ENCODE results near the gene ADAMTS4.

ADAMTS4 gene

DNA sequence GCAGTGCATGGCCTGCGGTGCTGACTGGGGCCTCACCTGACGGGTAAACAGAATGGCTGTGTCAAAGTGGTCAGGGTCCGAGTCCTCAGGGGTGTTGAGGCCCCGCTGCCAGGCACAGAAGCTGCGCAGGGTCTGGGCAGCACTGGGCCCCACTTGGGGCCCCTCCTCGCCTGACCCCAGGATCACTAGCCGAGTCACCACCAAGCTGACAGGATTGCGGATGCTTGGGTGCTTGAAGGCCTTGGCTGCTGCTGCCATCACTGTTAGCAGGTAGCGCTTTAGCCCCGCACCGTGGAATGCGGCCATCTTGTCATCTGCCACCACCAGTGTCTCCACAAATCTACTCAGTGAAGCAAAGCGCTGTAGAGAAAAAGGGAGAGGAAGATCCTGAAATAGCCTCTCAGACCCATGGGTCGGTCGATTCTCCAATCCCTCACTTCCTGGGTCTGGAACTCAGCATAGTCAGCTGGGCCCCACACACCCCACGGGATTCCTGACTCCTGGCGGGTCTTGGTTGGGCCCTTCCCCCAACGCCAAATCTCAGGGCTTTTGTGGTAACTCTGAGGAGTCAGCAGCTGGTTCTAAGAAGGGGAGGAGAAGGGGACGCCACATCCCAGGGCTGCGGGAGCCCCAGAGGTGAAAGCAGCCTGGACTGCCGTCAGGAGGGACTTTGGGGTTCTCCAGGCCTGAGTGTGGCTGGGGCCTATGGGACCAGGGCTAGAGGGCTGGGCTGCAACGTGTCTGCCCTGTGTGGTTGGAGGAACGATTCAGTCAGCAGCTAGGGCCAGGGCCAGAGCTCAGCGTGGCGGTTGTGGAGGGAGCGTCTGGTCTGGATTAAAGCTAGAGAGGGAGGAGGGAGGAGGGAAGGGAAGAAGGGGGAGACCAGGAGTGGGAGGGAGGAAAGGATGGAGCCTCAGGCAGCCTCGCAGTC, 2.1 kb downstream of the ADAMTS4 start:
- DNase-seq (ENCODE audit: low read depth): peak; percentile 30

- no peak for DNase-seq (ENCODE audit: low read depth)
Observed at GRCh38 chr1:161196111-161196510, 2.7 kb downstream of the ADAMTS4 start.

DNA sequence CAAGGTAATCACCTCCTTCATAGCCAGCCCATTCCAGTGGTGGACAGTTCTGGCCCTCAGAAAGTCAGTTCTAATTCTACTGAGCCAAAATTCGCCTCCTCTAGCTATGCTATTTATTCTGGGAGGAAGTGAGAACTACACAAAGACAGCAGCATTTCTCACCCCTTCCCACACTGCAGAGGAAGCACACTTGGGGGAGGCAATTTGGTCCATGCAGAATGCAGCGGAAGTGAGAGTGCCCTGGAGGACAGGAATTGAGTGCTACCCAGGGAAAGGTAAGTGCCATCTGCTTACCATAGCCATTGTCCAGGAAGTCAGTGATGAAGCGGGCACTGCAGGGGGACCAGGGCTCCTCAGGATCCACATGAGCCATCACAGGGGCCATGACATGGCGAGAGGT, 3.7 kb downstream of the ADAMTS4 start:
- DNase-seq (ENCODE audit: low read depth): no peak

- DNase-seq (ENCODE audit: low read depth): no peak
Observed at GRCh38 chr1:161193561-161194235, 5.2 kb downstream of the ADAMTS4 start.

DNA sequence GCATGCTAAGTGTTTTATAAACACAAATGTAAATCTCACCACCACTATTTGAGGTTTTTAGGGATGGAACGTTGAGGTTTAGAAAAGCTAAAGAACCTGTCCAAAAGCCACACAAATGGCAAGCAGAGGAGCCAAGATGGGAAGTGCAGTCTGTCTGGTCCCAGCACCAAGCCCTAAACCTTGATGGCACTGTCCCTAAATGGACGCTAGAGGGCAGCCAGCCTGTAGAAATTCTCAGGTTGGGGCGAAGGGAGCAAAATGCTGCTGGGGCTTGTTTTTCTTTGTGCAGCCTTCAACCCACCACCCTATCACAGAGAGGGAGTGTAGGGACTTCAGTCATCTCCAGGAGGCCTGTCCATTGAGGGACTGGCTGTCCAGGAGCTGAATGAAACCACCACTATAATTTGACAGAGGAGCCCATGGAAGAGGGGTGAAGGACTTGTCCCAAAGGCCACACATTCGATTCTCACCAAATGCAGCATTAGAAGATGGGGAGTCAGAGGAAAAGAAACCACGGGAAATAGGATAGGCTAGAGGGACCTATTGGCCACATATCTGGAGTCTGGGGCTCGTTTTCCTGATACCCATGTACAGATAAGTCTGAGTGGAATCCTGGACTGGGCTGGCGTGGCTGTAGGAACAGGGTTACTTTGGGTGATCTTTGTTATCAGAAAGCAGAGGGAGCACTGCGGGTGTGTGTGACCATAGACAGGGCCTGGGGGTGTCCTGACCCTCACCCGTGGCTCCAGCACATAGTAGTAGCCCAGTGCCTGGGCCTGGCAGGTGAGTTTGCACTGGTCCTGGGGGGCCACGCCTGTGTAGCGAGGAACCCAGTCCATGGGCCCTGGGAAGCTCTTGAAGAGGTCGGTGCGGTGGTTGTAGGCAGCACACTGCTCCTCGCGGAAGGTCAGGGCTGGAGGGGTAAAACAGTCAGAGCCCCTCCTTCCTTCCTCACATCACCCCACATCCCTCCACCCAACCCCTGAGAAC, 6.1 kb downstream of the ADAMTS4 start:
- peak; percentile 80 for DNase-seq (ENCODE audit: low read depth)

GRCh38 chr1:161191971-161192370, 6.9 kb downstream of the ADAMTS4 start:
- DNase-seq (ENCODE audit: low read depth): no peak

- DNase-seq (ENCODE audit: low read depth): no peak
Observed at GRCh38 chr1:161190962-161191521, 7.8 kb downstream of the ADAMTS4 start.

DNA sequence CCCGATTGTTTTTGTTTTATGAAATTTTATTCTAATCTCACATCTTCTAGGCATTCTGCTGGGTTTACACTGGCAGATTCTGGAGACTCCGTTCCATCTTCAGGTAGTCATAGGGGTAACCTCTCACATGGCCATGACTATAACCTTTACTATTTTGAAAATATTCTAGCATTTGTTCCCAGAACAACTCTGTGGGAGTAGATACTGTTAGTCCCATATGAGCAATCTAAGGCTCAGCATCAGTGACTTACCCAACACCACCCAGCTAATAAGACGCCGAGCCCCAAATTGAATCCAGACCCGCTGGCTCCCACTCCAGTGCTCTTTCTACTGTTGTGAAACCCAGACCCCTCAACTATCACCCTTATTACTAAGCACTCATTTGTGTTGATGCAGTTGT, 9.8 kb downstream of the ADAMTS4 start:
- DNase-seq (ENCODE audit: low read depth): no peak

DNA sequence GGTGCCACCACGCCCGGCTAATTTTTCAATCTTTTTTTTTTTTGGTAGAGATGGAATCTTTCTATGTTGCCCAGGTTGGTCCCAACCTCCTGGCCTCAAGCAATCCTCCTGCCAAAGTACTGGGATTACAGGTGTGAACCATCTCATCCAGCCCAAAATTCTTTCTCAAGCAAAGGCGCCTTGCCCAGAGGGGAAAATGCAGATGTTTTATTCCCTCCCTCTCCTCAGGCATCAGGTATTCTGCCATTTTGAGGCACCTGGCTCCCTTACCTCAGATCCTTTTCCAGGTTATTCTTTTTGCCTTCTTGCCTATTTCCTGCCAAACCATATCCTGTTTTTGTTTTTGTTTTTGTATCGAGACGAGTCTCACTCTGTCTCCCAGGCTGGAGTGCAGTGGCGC, 10.5 kb downstream of the ADAMTS4 start:
- no peak for DNase-seq (ENCODE audit: low read depth)

GRCh38 chr1:161187311-161187710, 11.5 kb downstream of the ADAMTS4 start:
- DNase-seq (ENCODE audit: low read depth): no peak

DNA sequence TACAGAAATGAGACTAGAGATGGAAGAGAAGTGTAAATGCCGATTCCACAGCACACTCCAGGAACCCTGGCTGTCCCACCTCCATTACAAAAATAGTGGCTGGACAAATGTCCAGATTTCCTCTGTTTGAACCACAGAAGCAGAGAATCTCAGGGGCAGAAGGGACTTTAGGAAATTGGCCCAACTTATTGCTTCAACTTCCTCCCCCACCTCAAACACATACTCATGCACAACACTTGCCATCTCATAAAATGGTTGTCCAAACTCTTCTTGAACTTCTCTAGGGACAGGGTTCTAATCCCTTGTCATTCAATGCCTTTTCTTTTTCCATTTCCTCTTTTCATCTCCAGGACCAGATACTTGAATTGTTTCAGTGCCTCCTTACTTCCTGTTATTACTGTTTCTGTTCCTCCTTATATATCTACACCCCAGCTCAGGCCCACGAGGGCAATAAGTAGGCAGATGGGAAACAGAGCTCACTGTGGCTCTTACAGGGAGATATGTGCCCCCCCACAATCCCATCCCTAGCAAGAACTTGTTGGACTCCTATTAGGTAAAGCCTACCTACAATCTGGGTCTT, 13.0 kb downstream of the ADAMTS4 start:
- DNase-seq (ENCODE audit: low read depth): no peak

- no peak for DNase-seq (ENCODE audit: low read depth)
Observed at GRCh38 chr1:161185282-161185682, 13.6 kb downstream of the ADAMTS4 start.

- peak; percentile 89 for DNase-seq (ENCODE audit: low read depth)
Observed at GRCh38 chr1:161182214-161182613, 16.6 kb downstream of the ADAMTS4 start.

DNA sequence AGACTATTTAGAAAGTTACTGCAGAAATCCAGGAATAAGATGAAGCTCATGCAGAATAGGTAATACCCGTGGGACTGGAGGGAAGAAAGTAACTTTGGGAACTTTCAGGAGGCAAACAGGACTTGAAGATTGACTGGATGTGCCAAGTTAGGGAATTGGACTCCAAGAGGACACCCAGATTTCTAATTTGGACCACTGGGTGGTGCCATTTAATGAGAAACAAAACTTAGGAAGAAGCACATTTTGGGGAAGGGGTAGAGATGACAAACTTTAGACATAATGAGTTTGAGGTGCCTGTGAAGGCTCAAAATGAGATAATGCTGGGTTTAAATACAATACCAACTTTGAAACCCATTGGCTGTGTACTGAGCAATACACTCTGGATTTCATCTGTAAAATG, 18.2 kb downstream of the ADAMTS4 start:
- peak; percentile 44 for DNase-seq (ENCODE audit: low read depth)

GRCh38 chr1:161179698-161180097, 19.2 kb downstream of the ADAMTS4 start:
- DNase-seq (ENCODE audit: low read depth): no peak

DNA sequence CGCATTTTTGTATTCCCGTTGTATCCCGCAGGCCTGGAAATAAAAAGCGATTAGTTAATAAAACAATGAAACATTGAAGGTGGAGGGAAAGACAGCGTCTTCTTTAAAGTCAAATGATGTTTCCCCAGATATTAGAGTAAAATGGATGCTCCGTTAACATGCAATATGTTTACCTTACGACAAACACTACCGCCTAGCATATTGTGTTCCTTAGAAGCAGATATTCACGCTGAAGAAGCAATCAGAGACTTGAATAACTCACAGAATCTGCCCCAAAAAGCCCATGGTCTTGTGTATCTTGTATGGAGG, 21.0 kb downstream of the ADAMTS4 start:
- DNase-seq (ENCODE audit: low read depth): no peak

DNA sequence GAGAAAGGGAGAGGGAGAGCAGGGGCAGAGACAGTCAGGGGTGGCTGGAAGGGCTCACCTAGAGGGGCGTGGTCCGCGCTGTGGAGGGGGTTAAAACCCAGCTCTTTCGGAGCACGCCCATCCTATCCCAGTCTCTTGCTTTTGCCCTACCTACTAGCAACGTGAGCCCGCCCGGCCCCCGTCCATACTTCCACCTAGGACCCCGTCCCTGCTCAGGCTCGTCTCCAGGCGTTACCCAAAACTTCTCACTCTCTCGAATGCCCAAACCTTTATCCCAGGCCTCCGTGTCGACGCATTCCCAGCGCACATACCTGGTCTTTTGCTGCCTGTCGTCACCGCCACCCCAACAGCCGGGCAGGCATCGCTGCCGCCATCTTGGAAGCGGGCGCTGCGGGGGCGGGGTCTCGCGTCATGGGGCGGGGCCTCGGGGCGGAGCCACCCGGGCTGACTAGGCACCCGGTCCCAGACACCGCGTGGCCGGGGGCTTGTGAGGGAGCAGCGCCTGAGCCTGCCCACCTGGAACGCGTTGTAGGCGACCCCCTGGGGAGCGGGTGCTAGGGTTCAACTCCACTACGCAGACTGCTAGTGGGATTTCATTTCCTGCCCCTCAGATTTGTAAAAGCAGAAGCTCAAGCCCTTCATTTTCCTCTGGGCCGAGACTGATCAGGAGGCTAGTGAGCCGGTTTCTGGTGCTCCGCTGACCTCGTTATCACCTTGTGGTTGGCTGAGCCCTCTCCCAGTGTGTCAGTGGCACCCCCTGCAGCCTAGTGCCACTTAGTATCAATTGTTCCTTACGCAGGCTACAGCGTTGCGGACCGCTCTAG, 21.5 kb downstream of the ADAMTS4 start, which contains the start of gene B4GALT3:
Gene B4GALT3 (minus strand): TSS at position 396 of the 824 bp plus-strand sequence. CDS start 1,447 bp downstream, outside the sequence.
- peak; percentile 82 for DNase-seq (ENCODE audit: low read depth)

GRCh38 chr1:161176468-161177111, 22.3 kb downstream of the ADAMTS4 start:
- DNase-seq (ENCODE audit: low read depth): peak; percentile 17

DNA sequence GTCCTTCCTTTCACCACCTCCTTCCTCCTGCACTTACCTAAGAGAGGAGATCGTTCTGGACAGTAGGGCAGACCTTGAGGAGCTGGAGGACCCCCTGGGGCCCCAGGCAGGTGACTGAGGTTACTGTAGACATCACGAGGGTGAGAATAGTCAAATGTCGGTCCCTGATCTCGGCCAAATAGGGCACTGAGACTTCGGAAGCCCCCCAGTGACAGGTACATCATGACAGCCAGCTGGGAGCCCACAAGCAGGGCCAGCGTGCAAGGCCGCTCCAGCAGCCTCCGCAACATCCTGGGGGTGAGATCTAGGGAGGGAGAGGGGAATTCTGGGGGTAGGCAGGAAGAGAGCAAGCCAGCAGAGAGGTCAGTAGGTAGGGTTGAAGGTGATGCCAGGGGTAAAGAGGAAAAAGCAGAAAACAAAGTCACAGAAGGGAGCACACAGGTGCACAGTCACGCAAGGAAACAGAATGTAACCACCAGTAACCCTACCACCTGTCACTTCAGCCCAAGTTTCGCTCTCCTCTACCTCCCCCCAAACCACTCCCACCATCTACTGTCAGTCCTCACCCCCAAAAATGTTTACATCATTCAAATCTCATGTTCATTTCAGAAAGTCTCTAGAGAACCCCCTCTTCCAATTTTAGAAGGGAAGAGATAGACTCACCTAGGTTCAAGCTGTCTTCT, 22.9 kb downstream of the ADAMTS4 start:
- DNase-seq (ENCODE audit: low read depth): no peak

All from ELR (cell line).